PC-9 (cell line): ENCODE results near the gene GHRH. TPM values are rescaled to one million over a fixed set of nuclear protein-coding genes. Genes with fewer than 3 reads are reported as not detected.

Experiments
- BruUV-seq: library from RNA; stranded (reverse); fragments of 400-500 nt; replicated peaks from 2 replicates; lab custom pipeline; 2021; lab: Mats Ljungman, UMichigan
- CTCF ChIA-PET: fragments of 300-600 bp; sonication (Branson Sonifier 250); formaldehyde crosslinking; loops from one replicate; lab custom pipeline; 2022; ENCODE audit warnings: antibody characterized with exemption; lab: Charles Lee
- POLR2A ChIA-PET: fragments of 300-600 bp; sonication (Branson Sonifier 250); formaldehyde crosslinking; loops from one replicate; lab custom pipeline; 2022; ENCODE audit warnings: antibody characterized with exemption; ENCODE audit not compliant: unreplicated experiment; lab: Charles Lee
- DNase-seq, 2 experiments: peaks; one replicate each; pipeline versions ENCODE4 v3.0.0 to v3.0.0-alpha.2; 2015 to 2022; ENCODE audit warnings: mixed read lengths in 1 of 2
- H2AFZ ChIP-seq: fragments of 200-600 bp; sonication (generic); 2 replicates; pipeline ENCODE4 v1.8.1; 2017; ENCODE audit warnings: antibody characterized with exemption
- H3F3A ChIP-seq: fragments of 200-600 bp; sonication (generic); 2 replicates; pipeline ENCODE4 v1.8.1; 2017; ENCODE audit warnings: antibody characterized with exemption, mild to moderate bottlenecking, low read depth; ENCODE audit not compliant: insufficient read depth
- H3K27ac ChIP-seq: fragments of 200-600 bp; sonication (generic); 2 replicates; pipeline ENCODE4 v1.6.1; 2016; ENCODE audit warnings: mixed run types
- H3K27me3 ChIP-seq: fragments of 200-600 bp; sonication (generic); 2 replicates; pipeline ENCODE4 v1.6.1; 2016; ENCODE audit warnings: low read depth, mixed run types; ENCODE audit not compliant: insufficient read depth
- H3K36me3 ChIP-seq: fragments of 200-600 bp; sonication (generic); 2 replicates; pipeline ENCODE4 v1.6.1; 2016; ENCODE audit warnings: low read depth, mixed run types
- H3K4me1 ChIP-seq: fragments of 200-600 bp; sonication (generic); replicated peaks from 2 replicates; pipeline ENCODE4 v1.6.1; 2016; ENCODE audit warnings: mixed run types; ENCODE audit not compliant: insufficient read depth
- H3K4me2 ChIP-seq: fragments of 200-600 bp; sonication (generic); 2 replicates; pipeline ENCODE4 v1.6.1; 2017; ENCODE audit warnings: mixed run types
- H3K4me3 ChIP-seq: fragments of 200-600 bp; sonication (generic); 2 replicates; pipeline ENCODE4 v1.6.1; 2016; ENCODE audit warnings: mixed run types
- H3K79me2 ChIP-seq: fragments of 200-600 bp; sonication (generic); 2 replicates; pipeline ENCODE4 v1.6.1; 2017; ENCODE audit warnings: low read depth, mixed run types
- H3K9me2 ChIP-seq: fragments of 200-600 bp; sonication (generic); 2 replicates; pipeline ENCODE4 v1.8.1; 2017; ENCODE audit warnings: mild to moderate bottlenecking; ENCODE audit not compliant: insufficient read depth
- H3K9me3 ChIP-seq: fragments of 200-600 bp; sonication (generic); 2 replicates; pipeline ENCODE4 v1.8.1; 2016; ENCODE audit warnings: low read depth; ENCODE audit not compliant: insufficient read depth
- H4K20me1 ChIP-seq: fragments of 200-600 bp; sonication (generic); 2 replicates; pipeline ENCODE4 v1.8.1; 2017; ENCODE audit not compliant: insufficient read depth
- EZH2 ChIP-seq: fragments of 200-600 bp; sonication (generic); IDR thresholded peaks from 2 replicates; pipeline ENCODE4 v1.8.0; 2017; ENCODE audit warnings: antibody characterized with exemption, low read depth
- intact Hi-C: fragments of 100-400 bp; cut with micrococcal nuclease; formaldehyde crosslinking; loops from one replicate; pipeline ENCODE4 v1.10.0; 2022; ENCODE audit not compliant: unreplicated experiment
- total RNA-seq: library from RNA; stranded (reverse); gene quantifications from 2 replicates; pipeline ENCODE4 v1.2.3, GENCODE V29; 2021
- TF ChIP-seq, protein P1 (sequence below): fragments of 200-600 bp; sonication (generic); conservative IDR thresholded peaks from 2 replicates; pipeline ENCODE4 v1.6.1; 2017; ENCODE audit warnings: mixed run types, antibody characterized with exemption, mild to moderate bottlenecking, moderate library complexity

The GHRH gene
- total RNA-seq, 1 experiment from 2014 or later: not detected

DNA sequence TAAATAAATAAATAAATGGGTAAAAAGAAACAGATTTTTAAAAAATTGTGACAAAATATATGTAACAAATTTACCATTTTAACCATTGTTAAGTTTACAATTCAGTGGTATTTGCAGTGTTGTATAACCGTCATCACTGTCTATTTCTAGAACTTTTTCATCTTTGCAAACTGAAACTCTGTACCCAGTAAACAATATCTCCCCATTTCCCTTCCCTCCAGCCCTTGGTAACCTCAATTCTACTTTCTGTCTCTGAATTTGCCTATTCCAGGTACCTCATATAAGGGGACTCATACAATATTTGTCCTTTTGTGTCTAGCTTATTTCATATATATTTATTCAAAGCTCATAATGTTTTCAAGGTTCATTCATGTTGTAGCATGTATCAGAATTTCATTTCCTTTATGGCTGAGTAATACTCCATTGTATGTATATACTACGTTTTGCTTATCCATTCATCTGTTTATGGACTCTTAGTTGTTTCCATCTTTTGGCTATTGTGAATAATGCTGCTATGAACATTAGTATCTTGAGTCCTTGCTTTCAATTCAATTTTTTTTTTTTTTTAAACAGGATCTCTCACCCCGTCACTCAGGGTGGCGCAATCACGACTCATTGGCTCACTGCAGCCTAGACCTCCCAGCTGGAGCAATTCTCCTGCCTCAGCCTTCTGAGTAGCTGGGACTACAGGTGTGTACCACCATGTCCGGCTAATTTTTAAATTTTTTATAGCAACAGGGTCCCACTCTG lies 36.8 kb upstream of the GHRH start:
- intact Hi-C loops: no loop called here
- CTCF ChIA-PET: interaction anchor here (0.5 kb wide), 2 partner anchors 13 to 37 kb away, joined by 3 to 4 read pairs; no protein-coding TSS in a partner anchor

DNA sequence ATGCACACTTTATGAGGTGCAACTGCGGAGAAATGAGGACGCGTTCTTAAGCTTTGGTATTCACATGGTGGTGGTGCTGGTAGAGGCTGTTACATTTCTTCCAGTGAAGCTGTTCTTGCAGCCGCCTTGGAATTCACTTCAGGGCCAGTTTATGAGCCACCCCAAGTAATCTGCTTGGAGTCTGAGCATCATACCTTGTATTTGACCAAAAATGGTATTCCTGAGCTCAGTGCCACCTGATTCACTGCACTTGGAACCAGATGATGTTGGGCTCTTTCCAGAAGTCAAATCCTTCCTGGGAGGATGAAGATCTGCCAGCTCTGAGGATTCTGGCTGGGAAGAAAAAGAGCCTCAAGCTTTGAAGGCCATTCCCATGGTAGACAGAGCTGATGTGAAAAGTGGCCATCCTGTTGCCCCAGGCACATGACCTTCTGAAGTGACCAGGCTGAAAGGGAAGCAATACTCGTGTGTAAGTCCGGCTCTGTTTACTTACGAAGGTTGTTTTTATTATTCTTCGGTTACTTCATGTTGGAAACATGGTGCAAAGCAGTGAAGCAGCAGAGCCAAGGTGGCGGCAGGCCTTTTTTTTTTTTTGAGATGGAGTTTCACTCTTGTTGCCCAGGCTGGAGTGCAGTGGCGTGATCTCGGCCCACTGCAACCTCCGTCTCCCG lies 35.6 kb upstream of the GHRH start:
- no TSS peak for BruUV-seq
- Histone ChIP-seq H3K4me1 (peaks cover 23% of the 10 kb centered on the region), H4K20me1 (peaks cover 10% of the 10 kb centered on the region), H3K36me3 (peaks cover 15% of the 10 kb centered on the region; the same call in 1 of the 2 replicates), H3F3A (peaks cover 22% of the 10 kb centered on the region; the same call in 1 of the 2 replicates), H3K9me3 (no peaks in the 10 kb centered on the region), H3K9me2 (no peaks in the 10 kb centered on the region), H2AFZ (no peak overlapping the region), H3K79me2 (peaks cover 51% of the 10 kb centered on the region), H3K27me3 (no peaks in the 10 kb centered on the region), H3K27ac (no peak overlapping the region), H3K4me3 (no peak overlapping the region), H3K4me2 (no peak overlapping the region)
- ChIA-PET CTCF (no interaction called here), POLR2A (interaction anchor here (0.5 kb wide), 1 partner anchor 49 kb away, joined by 4 read pairs; the partner anchor contains the start of gene SRC)
- DNase-seq: no peak
- TF ChIP-seq EZH2: no peak
- TF ChIP-seq, protein P1, sequence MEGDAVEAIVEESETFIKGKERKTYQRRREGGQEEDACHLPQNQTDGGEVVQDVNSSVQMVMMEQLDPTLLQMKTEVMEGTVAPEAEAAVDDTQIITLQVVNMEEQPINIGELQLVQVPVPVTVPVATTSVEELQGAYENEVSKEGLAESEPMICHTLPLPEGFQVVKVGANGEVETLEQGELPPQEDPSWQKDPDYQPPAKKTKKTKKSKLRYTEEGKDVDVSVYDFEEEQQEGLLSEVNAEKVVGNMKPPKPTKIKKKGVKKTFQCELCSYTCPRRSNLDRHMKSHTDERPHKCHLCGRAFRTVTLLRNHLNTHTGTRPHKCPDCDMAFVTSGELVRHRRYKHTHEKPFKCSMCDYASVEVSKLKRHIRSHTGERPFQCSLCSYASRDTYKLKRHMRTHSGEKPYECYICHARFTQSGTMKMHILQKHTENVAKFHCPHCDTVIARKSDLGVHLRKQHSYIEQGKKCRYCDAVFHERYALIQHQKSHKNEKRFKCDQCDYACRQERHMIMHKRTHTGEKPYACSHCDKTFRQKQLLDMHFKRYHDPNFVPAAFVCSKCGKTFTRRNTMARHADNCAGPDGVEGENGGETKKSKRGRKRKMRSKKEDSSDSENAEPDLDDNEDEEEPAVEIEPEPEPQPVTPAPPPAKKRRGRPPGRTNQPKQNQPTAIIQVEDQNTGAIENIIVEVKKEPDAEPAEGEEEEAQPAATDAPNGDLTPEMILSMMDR: no peak
- intact Hi-C loops: no loop called here

More for the DNA sequence above, 36.8 kb upstream of the GHRH start:
- H3K27ac ChIP-seq: no peak overlapping the region
- H3K4me3 ChIP-seq: no peak overlapping the region
- TF ChIP-seq EZH2: no peak
- TF ChIP-seq, protein P1: no peak
- peaks cover 22% of the 10 kb centered on the region; the same call in 1 of the 2 replicates for H3F3A ChIP-seq
- H3K79me2 ChIP-seq: peaks cover 41% of the 10 kb centered on the region
- H3K27me3 ChIP-seq: no peaks in the 10 kb centered on the region
- no TSS peak for BruUV-seq
- H2AFZ ChIP-seq: no peak overlapping the region
- H3K9me2 ChIP-seq: no peaks in the 10 kb centered on the region
- no peak overlapping the region for H3K4me2 ChIP-seq
- peaks cover 19% of the 10 kb centered on the region for H3K36me3 ChIP-seq
- DNase-seq: no peak
- POLR2A ChIA-PET: no interaction called here
- H3K4me1 ChIP-seq: peaks cover 23% of the 10 kb centered on the region
- peaks cover 10% of the 10 kb centered on the region for H4K20me1 ChIP-seq
- no peaks in the 10 kb centered on the region for H3K9me3 ChIP-seq

DNA sequence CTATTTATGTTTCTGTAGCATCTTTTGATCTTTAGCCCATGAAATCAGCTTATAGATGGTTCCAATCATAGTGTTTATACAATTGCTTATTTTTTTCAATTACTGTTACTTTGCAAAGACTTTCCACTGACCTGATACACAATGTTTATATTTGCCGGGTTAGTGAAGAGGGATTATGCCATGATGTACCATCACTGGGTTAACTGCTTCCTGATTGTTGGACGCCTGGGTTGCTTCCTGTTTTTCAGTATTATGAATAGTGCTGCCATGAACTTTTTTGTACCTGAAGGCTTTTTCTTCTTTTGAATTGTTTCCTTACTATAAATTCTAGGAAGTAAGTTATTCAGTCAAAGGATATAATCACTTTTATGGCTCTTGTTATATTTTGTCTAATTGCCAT lies 34.8 kb upstream of the GHRH start:
- Histone ChIP-seq H3K36me3 (peaks cover 10% of the 10 kb centered on the region; the same call in 1 of the 2 replicates), H3K27me3 (no peaks in the 10 kb centered on the region), H3K4me3 (no peak overlapping the region), H3F3A (peaks cover 26% of the 10 kb centered on the region; the same call in 1 of the 2 replicates), H4K20me1 (peaks cover 10% of the 10 kb centered on the region), H3K9me2 (no peaks in the 10 kb centered on the region), H3K79me2 (peaks cover 59% of the 10 kb centered on the region), H3K9me3 (no peaks in the 10 kb centered on the region), H3K4me1 (peaks cover 23% of the 10 kb centered on the region), H3K27ac (no peak overlapping the region), H3K4me2 (no peak overlapping the region), H2AFZ (no peak overlapping the region)
- intact Hi-C loops: no loop called here
- ChIA-PET CTCF (no interaction called here), POLR2A (no interaction called here)
- TF ChIP-seq, protein P1: no peak
- TF ChIP-seq EZH2: no peak
- DNase-seq: no peak
- no TSS peak for BruUV-seq
